DOHH2 (cell line): ENCODE measurements around the gene PPIA.

ENCODE experiments used
- CTCF ChIP-seq: fragments of 200-600 bp; sonication (generic); IDR thresholded peaks from one replicate; pipeline ENCODE4 v1.5.1; 2014; ENCODE audit warnings: antibody characterized with exemption, mild to moderate bottlenecking, low read depth, low read length; ENCODE audit not compliant: poor library complexity, severe bottlenecking
- EZH2phosphoT487 ChIP-seq: fragments of 200-600 bp; sonication (generic); IDR thresholded peaks from 2 replicates; pipeline ENCODE4 v1.6.1; 2017; ENCODE audit warnings: borderline replicate concordance, mild to moderate bottlenecking, antibody characterized with exemption, low read length, moderate library complexity, mixed read lengths

- no peak for TF ChIP-seq CTCF
- no peak for TF ChIP-seq EZH2phosphoT487
Observed at GRCh38 chr7:44761207-44762161, 35.0 kb upstream of the PPIA start.
